Glomerular endothelial cell (primary cell): ENCODE results near the gene EXOSC9. TPM values are rescaled to one million over a fixed set of nuclear protein-coding genes. Genes with fewer than 3 reads are reported as not detected.
A peak's percentile ranks its signal among the peaks of the same experiment; 100 is the strongest.

ENCODE experiments used
- DNase-seq: peaks from one replicate; pipeline ENCODE4 v3.0.0-alpha.2; 2011; ENCODE audit warnings: low read depth, low spot score; ENCODE audit errors: extremely low read depth
- total RNA-seq: library from RNA; depleted of rRNA; stranded (reverse); fragments of >200 nt; gene quantifications from 2 replicates; pipeline ENCODE4 v1.2.3, GENCODE V29; 2015

EXOSC9 gene
- total RNA-seq, 1 donor from 2014 or later = 32.0 TPM

DNA sequence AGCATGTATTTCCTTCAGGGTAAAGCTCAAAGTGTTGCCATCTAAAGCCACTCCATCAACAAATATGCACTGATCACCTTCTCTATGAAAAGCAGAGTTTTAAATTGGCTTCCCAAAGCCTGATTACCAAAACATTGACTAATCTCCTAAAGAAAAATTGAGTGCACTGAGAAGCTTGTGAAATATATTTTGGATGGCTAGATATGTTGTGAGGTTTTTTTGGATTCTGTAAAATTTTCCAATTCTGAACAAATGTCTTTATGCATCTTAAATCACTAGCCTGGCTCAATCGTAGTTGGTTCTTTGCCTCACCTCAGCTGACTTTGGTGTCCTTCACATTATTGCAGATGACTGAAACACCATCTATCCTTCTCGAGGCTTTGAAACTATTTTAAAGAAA is 14.9 kb upstream of the EXOSC9 start:
- no peak for DNase-seq

DNA sequence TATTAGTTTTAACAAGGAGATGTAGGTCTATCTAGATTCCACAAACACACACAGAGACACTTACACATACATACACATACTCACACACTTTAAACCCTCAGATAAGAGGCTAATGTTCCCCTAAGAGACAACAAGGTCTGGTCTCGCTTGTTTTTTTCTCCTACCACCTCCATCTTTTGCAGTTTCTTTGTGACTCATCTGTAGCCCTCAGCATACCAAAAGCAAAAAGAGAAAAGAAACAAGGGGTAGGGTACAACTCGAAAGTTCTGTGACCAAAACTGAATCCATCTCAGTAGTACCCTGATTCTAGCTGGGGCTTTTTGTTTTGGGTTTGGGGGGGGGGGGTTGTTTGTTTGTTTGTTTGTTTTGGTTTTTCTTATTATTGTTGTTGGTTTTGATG is 12.2 kb upstream of the EXOSC9 start:
- DNase-seq = no peak

DNA sequence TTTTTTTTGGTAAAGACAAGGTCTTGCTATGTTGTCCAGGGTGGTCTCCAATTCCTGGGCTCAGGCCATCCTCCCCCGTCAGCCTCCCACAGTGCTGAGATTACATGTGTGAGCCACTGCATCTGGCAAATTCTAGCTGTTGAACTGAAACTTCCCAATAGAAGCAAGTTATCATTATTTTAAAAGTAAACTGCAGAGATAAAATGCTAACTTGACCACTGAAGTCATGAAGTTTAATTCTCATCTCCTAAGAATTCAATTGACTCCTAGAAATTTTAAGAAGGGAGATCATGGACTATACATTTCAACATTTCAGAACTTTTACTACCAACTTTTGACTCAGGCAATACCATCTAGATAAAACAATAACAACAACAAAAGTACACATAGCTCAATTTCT is 11.7 kb upstream of the EXOSC9 start:
- no peak for DNase-seq

DNA sequence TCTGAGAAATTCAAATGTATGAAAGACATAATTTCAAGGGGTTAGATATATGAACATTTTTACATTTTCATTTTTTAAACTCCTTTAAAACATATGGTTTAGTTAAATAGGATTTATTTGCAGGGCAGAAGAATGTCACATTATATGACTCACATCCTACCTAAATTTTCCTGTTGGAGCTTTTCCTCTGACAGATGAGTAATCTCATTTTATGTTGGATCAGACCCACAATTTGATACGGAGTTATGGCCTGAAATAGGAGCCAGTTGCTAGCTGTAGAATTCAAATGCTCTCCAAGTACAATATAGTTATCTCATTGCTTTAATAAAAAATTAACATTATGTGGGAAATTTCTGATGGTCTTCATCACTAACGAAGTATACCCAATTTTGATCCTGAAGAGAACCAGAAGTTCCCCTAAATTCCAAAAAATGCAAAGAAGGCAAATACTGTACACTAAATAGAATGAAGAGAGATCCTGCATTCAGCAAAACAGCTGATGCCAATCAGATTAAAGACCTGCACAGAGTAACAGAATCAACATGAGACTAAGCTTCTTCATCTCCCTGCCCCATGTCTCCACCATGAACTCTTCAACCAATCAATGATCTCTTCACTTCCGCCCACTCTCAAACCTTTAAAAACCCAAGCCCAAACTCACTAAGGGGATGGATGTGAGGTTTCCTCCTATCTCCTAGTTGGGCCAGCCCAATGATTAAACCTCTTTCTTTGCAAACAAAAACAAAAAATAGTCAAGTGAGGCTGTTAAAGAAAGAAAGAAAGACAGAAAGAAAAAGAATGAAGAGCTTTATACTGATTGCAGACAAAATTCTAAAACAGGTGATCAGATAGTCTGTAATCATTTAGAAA is 10.9 kb upstream of the EXOSC9 start:
- peak; percentile 62 for DNase-seq

DNA sequence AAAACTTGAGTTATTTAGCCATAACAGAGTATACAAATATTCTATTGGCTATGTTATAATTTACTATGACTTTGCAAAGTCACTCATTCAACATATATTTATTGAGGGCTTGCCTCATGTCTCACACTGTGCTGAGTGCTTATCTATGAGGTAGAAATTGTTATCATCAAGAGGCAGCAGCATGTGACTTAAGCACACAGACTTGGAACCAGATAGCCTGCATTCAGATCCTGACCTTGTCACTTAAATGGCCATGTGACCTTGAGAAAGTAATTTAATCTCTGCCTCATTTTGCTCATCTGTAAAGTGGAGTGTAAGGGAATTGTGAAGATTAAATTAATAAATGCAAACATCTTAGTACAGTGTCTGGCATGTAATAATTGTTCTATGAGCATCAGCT is 10.1 kb upstream of the EXOSC9 start:
- DNase-seq = no peak

DNA sequence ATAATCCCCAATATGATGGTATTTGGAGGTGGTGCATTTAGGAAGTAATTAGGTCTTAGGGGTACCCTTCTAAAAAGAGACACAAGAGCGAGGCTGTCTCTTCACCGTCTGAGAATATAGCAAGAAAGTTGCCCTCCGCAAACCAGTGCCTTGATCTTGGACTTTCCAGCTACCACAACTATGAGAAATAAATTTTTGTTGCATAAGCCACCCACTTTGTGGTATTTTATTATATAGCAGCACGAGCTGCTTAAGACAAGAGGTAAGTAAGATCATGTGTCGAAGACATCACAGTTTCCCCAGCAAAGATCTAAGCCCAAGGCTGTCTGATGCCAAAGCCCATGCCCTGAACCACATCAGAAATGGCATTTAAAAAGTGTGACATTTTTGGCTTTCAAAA is 9.6 kb upstream of the EXOSC9 start:
- no peak for DNase-seq

DNA sequence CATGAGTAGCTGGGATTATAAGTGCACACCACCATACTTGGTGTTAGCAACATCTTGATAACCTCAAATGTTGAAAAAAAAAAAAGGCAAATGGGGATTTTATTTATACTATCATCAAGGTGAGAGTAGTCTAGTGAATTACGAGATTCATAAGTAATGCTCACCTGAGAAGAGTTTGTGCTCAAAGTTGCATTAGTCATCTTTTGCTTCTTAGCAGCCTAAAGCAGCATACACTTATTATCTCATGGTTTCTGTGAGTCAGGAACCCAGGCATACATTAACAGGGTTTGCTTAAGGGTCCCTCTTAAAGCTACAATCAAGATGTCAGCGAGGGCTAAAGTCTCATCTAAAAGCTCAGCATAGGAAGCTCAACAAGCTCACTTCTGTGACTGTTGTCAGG is 8.2 kb upstream of the EXOSC9 start:
- DNase-seq = no peak

DNA sequence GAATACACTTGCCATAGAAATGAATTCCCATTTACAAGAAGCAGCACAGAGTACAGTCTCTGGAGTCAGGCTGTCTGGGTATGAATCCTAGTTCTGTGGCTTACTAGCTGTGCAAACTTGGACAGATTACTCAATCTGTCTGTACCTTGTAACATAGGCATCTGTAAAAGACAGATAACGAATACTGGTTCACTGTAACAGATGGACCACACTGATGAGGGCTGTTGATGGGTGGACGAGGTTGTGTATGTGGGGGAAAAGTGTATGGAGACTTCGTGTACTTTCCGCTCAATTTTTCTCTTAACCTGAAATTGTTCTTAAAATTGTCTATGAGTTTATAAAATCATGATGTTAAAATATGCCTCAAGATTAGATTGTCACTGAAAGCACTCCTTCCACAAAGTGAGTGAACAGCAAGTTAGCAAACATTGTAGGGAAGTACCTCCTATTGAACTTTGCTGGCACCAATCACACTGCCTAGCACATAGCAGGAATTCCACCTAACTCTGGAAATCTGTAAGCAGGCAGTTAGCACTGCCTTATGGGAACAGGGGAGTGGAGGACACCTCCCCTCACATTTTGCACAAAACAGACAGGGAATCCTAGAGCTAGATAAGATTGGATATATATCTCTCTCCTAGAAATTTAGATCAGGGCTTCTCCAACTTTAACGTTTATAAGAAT is 6.5 kb upstream of the EXOSC9 start:
- no peak for DNase-seq

DNA sequence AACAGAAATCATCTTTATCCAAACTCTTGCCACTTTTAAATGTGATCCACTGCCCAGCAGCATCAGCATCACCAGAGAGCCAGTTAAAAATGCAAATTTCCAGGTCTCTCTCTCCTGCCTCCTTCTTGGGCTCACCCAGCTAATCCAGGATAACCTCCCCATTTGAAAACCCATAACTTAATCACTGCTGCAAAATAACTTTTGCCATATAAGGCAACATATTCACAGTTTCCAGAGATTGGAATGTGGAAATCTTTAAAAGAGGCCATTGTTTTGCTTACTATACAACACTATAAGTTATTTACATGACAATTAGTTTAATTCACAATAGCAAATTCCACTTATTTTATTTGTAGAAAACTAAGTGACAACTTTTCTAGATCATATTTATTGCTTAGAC is 4.8 kb upstream of the EXOSC9 start:
- no peak for DNase-seq

DNA sequence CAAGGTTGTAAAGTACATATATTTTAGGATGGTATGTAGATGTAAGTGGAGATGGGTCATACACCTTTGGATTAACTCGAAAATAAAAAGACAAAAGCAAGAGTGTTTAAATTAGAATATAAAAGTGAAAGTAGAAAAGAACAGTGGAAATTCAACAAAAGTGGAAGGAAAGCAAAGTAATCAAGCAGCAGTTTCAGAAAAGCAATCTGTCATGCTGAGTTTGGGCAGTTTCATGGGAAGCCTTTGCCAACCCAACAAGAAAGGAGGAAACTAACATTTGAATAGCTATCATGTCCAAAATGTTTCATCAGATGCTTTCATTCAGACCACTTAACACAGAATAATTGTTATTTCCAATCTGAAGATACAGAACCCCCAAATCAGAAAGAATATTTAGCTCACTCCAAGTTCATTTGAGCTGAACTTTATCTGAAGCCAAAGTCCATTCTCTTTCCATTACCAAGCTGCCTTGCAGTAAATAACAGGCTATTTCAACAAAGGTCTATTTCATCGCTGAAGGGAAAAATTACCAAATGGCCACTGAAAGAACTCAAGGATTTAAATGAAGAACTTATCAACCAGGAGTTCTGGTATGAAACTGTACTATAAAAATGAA is 1.8 kb upstream of the EXOSC9 start:
- DNase-seq = no peak

DNA sequence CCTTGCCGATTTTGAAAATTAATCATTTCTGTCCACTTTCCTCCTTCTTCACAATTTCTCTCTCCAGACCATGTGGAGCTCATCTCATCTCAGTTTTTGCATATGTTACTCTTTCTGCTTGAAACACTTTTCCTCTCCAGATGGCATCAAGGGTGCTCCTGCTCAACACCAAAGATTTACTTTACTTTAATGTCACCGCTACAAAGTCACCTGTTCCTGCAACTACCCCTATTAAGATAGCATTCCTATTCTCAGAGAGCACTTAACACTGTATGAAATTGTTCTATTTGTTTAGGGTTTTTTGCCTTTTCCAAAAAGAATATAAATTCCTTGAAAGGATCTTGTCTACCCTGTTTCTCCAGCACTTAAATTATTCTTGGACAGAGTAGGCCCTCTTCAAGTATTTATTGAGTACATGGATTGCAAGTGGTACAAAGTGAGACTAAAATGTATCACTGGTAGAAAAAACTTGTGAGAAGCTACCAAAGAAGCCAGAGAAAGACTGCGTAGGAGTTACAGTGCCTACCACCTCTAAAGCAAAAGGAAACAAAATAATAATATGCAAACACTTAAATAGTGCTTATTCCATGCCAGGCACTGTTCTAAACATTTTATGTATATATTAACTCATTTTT is 1.1 kb upstream of the EXOSC9 start:
- DNase-seq = no peak

DNA sequence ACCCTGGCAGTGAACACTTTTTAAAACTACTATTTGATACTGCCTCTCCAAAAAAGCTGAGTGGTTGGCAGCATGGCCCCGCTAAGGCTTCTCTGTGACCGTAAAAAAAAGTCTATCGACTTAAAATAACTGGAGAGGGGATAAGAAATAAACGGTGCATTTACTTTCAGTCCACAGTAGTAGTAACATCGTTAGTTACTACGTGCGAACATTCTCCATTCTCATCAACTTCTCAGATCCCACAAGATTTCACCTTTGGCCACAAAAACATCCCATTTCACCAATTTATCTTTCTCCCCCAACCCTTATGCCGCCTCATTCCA is 524 bp upstream of the EXOSC9 start:
- no peak for DNase-seq

DNA sequence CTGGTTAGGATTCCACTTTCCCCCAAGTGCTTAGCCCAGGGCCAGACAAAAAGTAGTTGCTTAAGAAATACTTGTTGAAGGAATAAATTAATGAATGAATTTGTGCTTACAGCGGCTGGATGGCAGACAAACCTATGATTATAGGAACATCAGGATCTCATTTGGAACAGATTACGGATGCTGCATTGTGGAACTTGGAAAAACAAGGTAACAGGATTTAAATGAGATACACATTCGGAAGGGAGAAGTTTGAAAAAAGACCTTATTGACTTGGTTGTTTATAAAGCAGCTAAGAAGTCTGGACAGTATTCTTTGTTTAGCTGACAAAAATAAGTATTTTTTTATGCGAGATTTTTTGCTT is 572 bp downstream of the EXOSC9 start:
- DNase-seq = no peak

DNA sequence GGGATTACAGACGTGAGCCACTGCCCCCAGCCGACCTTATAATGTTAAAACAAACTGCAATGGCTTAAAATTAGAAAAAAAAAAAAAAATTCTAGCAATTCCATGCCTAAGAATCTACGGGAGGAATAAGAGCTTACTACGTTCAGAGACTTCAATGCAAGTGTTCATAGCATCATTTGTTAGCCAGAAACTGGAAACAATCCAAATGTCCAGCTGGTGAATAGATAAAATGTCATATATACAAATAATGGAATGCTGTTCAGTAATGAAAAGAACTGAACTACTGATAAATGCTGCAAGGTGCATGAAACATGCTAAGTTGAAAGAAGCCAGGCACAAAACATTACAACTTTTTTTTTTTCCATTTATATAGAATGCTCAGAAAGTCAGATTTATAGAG is 5.3 kb downstream of the EXOSC9 start:
- DNase-seq = no peak

DNA sequence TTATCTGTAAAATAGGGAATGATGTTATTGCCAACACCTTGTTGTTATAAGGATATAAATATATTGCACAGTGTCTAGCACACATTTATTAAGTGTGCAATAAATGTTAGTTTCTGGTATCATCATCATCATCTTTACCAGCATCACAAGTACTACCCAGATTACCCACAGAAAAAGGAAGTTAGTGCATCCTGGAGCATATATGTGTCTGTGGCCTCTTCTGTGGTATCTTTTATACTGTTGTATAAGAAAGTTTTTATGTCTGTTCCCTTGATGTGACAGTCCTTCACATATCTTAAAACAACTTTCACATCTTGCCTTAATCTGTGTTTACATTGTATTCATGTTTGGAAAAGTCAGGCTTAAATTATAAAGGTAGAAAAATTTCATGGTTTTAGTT is 10.0 kb downstream of the EXOSC9 start:
- no peak for DNase-seq

DNA sequence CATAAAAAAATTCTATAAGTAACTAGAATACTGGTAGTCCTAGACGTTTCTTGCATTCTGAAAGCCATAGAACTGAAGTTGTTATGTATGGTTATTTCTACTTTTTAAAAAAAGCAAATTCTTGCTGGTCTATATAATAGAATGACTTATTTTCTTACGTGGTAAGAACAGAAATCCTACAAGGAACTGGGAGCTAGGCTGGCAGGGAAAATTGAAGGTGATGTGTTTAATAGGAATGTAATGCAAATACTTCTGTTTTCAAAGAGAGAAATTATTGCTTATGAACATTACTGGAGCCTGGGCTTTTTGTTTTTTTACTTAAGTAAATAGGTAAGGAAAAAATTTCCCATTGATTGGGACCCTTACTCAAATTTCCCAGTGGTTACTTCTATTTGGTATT is 13.6 kb downstream of the EXOSC9 start:
- no peak for DNase-seq

DNA sequence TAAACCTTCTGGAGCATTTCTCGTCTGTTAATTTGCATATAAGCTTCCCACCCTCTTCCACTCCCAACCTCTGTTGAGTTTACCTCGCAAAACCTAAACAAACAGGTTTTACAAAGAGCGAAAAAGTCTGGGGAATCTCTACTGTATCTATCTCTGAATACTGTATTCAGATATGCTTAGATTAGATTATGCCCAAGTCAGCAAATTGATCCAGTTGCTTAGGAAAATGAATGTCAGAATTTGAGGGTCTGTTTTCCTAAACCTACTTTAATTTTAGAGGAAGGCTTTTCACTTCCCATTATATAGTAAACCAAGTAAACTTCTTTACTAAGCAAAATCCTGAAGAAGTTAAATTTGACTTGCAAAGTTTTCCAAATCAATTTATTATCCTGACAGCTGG is 15.9 kb downstream of the EXOSC9 start:
- DNase-seq = no peak

DNA sequence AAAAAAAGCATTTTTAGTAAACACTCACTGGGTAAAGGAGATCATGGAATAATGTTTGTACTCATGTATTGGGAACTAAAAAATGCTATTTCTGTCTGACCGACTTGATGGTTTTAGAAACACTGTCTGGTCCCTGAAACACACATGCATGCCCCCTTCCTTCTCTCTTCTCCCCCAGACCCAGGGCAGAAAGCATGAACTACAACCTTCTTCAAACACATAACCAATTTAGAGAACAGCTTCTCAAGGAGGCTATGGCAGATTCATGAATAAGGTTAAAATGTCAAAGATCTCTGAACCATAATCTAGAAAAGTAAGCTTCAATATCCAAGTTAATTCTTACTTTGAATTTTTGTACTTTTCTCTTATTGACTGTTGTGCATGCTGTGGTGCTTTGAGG is 16.6 kb downstream of the EXOSC9 start:
- no peak for DNase-seq

DNA sequence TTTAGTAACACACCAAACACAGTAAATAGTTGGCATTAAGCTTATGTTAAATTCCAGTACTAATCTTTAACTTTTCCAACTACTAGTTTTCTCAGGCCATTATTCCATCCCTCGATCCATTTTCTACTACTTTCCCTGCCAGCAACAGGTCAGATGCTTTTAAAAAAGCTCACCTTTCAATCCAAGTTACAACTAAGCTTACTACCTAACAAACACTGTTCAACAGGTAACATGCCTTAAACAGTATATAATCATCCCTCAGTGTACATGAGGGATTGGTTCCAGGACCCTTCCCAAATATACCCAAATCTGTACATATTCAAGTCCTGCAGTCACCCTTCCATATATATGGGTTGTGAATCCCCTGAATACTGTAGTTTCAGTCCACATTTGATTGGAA is 17.1 kb downstream of the EXOSC9 start:
- DNase-seq = no peak

DNA sequence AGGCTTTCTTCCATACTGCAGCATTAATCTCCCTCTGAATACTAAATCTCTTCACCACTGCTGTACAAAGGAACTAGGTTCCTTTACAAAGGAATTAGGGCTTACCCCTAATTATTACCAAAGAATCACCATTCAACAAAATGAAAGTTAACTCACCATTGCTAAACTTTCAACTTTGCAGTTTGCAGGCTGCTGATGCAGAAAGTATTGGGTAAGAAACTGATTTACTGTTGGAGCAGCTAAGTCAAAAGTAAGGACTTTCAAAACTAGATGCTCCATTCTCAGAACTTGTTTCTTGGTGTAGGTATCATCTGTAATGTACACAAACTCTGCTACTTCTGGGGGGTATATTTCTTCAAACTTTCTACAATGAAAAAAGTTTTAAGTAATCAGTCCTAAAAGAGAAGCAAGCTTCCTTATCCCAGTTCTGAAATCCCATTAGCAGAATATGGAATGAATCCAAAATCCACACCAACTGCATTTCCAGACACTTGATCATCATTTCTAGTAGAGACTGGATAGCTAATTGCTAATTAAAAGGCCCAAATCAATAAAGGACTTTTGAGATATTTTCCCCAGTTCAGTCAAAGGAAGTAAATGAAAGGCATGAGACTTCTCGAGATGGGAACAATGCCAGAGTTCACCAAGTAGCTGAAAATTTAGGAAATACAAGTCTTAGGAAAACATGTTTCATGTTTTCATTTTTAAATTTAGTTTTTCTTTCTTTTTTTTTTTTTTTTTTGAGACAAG is 18.3 kb downstream of the EXOSC9 start:
- no peak for DNase-seq

DNA sequence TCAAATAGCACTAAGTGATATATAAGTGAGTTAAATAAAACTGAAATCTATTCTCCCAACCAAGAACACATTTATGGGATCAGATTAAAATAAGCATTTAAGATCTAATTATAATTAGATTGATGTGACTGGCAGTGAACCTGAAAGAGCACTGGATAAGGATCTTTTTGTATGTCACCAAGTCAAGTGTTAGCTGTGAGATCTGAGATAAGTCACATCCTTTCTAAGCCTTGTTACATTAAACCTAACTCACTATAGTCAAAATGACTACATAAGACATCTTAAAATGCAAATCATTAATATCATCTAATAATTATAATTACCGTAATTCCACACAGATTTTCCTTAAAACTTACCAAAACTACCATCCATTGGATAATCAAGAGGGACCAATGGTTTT is 20.9 kb downstream of the EXOSC9 start:
- DNase-seq = no peak
